HG02840 (cell line): Measurements from ENCODE around the gene HIPK2.

Source experiments
- ATAC-seq: cut with Tn5 transposase; IDR thresholded peaks from one replicate; pipeline ENCODE4 v1.9.1; 2021; ENCODE audit warnings: mild to moderate bottlenecking, moderate library complexity, moderate number of reproducible peaks; ENCODE audit not compliant: unreplicated experiment, low FRiP score

The HIPK2 gene

DNA sequence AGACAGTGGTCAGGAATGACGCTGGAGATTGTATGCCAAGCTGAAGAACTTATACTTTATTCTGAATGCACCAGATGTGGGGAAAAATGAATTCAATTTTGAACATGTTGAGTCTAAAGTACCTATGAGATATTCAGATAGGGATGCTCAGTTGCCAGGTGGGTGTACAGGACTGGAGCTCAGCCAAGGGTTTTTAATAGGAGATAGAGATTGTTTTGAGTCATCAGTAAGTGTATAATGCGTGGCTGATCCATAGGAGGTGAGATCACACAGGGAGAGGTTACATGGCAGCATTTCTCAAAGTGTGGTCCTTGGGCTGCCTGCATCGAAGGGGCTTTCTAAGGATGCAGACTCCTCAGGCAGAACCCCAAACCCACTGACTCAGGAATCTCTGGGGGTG lies 6.8 kb upstream of the HIPK2 start:
- ATAC-seq, result no peak

DNA sequence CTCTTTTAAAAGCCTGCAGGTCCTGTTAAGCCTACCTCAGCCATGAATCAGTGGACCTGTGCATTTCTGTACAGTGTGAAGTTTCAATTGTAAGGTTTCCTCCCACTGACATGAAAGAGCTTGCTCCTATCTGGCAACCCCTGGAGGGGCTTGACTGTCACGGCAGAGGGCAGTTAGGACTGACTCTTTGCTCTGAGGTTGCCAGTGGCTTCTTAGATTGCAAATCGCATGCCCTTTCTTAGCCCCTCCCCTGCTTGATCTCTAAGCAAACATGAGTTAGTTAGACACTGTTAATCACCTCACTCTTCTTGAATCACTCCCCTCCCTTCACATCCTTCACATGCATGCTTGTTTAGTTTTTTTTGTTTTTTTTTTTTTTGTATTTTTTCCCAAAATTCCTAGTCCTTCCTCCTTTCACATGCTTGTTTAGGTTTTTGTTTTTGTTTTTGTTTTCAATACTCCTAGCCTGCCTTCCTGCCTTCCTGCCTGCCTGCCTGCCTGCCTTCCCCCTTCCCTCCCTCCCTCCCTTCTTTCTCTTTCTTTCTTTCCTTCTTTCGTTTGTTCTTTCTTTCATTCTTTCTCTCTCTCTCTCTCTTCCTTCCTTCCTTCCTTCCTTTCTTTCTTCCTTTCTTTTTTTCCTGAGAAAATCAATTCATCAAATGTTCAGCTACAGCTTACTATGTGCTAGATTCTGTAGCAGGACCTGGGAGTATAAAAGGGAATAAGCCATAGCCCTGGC lies 6.0 kb upstream of the HIPK2 start:
- ATAC-seq, result no peak

DNA sequence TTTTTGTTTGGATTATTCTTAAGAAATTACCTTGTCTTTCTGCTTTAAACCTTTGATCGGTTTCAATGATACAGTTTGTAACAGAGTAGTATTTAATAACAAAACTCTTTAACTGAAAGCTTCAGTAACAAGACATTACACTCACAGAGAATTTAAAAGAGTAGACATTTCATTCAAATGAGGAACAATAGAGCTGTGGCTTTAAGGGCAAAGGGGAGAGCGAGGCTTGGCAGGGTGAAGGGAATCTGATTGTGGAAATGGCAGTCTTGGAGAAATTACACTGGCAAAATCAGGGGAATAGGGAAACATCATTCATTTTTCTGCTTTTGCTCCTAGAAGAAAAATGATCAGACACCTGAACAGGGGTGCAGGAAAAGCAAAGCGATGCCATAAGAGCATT lies 5.1 kb upstream of the HIPK2 start:
- no peak for ATAC-seq

DNA sequence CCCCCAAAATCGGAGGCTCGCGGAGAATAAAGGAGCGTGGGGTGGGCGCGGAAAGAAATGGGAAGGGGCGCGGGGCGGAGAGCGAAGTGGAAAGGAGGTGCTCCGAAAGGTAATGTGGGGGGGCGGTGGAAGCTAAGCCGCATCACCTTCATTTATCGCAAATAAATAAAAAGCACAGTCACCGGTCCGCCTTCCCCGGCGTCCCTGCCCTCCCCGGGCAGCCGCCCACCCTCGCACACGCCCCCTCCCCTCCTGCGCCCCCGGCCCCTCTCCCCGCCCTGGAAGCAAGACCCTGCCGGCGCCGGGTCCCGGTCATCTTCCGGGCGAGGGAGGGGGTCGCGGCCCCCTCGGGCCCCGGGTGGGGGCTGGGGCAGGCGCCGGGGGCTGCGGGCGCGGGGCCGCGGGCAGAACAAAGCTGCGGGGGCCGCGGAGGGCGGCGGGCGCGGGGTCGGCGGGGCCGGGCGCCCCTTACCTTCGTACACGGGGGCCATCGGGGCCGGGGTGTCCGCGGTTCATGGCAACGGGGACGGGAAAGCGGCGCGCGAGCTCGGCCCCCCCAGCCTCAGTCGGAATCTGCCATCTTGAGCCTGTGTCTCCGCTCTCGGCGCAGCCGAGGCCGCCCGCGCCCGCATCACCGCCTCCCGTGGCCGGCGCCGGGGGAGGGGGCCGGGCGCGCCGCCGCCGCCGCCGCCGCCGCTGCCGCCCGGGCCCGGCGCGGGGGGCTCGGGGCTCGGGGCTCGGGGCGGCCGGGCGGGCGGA lies 486 bp downstream of the HIPK2 start:
- peak; percentile 2 for ATAC-seq

DNA sequence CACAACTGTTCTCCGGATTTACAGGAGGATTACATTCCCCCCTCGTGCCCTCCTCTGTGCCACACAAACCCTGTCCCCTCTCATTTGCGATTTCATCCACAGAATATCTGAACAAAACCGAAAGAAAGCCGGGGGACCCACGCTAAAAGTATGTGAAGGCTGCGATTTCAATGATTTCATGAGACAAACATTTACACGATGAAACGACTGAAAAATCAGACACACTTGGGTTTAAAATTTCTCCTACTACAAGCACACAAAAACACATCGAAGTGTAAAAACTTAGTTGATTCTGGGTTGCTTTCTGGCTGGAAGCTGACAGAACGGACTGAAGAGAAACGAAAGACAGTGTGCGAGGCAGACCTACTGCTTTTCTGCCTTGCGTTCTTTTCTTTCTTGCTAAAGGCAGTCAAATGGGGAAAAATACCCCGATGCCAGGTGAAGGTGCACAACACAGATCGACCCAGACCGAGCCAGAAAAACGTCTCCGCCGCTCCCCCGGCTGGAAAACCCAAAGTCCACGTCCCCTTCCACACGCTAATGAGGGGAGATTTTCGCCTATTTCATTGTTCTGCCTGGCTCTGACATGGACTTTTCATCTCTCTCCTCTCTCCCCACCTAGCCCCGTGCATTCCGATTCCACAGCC lies 1.2 kb downstream of the HIPK2 start:
- no peak for ATAC-seq

DNA sequence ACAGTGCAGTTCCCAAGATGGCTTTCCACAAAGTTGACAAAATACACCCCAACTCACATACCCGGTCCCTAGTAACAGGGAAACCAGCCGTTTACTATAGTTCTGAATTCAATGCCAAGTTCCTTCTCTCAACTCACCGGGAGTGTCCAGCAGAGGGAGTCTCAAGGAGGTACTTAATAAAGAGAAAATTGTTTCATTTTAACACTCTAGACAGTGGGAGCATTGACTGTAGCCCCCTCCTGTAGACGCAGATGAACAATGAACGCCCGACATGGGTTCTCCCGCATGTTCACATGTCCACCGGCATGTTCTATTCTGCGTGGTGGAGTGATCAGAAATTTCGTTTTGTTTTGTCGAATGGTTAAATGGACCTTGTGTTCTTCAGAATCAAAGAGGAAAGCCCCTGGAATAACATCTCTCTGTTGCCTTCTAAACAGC lies 1.9 kb downstream of the HIPK2 start:
- ATAC-seq, result no peak

DNA sequence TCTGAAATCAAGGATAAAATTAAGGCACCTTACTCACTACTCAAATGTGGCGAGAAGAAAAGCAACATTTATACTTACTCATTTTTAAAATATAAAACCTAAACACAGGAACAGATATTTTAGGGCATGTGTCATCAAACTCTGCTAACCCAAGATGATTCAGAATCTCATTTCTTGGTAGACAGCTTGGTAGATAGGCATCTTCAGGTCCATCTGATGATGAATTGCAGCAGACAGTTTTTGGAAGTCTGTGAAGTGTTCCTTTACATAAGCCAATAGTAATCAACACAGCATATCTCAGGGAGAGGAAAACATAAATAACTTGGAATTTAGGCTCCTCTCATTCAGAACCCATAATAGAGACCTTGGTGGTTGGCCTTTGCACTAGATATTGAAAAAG lies 3.4 kb downstream of the HIPK2 start:
- ATAC-seq, result no peak

DNA sequence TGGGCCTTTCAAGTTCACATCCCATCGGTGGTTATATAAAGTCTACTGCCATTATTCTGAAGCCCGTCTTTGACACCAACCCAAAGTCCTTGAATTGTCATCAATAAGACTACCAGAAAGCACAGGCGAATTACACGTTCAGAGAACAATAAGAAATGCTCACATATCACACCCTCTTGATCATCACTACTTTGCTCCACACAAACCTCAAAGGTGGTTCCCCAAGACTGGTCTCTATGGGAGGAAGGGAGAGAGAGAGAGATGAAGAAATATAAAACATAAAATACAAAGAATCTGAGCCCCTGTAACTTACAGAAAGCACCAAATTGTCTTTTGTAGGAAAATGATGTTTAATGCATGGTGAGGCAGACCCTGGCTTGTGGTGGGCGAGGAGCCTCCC lies 4.4 kb downstream of the HIPK2 start:
- no peak for ATAC-seq

DNA sequence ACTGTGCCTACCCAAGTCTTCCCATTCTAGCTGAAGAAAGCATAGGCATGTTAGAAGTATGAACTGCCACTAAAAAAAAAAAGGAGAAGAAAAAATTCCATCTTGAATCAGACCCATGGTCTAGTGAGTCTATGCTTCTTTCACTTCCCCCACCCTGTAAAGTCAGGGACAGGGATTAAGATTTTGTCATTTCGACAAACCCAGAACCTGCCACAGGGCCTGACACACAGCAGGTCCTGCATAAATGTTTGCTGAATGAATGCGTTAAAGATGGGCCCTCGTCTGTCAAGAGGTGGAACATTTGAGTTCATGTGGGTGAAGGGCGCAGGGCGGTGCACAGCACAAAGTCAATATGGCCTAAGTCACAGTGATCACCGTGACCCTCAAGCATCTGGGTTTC lies 4.9 kb downstream of the HIPK2 start:
- ATAC-seq, result no peak

DNA sequence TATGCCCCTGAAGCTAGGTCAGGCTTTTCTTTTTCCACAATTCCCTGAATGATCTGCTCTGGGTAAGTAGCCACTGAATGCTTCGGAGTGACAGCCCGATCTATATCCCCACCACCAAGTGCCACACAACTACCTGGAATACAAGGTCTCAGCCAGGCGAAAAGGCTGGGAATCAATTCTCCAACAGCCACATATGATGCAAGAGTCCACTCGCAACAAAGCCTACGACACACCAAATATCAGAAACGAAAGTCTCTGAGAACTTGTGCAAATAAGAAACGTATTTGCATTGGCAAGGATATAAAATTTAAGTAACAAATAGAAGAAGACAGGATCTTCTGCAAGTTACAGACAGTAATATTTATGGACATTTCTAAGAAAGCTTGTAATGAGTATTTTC lies 5.7 kb downstream of the HIPK2 start:
- ATAC-seq, result no peak

DNA sequence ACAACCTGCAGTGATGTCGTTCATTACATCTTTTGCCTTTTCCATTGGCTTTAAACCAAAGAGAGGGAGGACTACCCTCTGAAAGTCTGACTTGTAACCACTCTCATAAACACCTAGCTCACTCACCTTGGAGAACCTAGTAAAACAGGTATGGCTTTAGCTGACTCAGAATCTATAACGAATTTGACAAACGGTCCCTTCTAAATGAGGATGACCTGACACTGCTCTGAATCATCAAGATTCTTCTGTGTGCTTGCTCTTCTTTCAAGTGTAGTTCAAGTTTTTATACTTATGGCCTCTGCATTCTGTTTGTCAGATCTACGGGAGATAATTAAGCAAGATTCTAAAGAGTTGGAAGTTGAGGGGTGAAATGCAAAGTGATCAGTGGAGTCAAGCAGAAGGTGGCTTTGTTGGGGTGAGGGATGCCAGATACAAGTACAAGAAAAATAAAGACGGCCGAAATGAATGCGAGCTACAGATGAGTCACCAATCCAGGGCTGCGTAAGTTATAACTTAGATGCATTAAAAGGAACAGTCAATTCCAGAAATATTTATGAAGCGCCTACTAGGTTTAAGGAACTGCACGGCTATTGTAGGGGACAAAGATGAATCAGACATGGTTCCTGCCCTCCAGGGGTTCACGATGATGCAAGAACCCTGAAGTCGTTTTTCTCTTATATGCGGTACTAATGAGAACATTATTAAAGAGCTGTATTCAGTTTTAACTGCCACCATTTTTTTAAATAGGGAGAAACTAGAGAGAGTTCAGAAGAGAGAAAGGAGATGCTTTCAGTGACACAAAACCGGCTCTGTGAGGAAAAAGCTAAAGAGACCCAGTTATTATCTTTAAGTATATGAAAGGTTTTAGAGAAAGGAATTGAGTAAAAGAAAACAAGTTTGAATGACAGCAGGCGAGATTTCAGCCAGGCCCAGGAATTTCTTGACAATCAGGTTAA lies 6.5 kb downstream of the HIPK2 start:
- ATAC-seq, result no peak

DNA sequence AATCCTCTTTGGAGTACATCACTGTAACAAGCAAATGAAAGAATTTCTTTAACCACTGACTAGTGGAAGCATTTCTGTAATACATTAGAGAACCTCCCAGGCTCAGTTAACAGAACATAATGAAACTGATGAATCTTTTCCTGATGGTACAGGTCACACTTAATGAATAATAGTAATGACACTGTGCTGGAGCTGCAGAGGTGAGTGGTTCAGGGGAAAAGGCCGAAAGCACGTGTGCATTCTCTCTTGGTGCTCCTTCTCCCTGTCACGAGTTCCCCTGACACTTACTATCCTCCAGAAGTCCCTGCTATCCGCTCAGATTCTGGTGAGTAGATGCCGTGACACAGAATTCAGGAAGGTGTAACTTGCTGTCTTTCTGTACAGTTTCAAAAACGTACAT lies 8.0 kb downstream of the HIPK2 start:
- ATAC-seq, result no peak

DNA sequence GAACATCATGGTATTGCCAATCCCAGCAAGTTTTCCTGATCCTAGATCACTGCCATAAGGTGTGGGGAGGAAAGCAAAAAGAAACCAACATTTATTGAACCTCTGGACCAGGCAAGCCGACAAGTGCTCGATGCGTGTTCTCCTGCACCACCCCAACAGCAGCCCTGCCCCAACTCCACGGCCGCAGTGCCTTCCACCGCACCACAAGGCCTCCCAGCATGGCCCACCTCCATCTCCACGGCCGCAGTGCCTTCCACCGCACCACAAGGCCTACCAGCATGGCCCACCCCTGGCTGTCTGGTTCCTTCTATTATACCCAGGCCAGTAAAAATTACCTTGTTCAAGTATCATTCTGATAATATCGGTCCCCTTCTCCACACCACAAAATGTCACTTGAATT lies 8.7 kb downstream of the HIPK2 start:
- no peak for ATAC-seq

DNA sequence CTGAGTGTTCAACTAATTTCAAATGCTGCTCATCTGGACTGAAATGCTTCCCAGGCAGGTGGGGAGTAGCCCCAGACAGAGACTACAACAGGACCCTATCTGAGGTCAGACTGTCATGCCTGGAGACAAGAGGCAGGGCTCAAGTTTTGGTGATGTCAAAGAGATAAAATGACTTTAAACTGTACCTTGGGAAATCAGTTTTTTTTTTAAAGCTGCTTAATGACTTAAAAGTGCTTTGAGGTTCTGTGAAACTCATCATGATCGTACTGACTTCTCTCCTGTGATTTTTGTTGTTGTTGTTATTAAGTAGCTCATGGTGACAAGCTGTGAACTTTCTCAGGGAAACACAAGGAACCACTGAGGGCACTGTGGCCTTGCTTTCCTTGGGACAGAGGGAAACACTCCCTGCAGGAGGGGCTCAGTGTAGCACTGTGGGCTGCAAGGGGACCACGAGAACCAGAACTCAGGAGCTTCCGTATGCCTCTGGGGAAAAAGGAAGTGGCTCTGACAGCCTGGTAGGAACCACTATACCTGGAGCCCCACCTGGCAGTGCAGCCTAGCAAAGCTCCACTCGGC lies 9.5 kb downstream of the HIPK2 start:
- ATAC-seq, result no peak

DNA sequence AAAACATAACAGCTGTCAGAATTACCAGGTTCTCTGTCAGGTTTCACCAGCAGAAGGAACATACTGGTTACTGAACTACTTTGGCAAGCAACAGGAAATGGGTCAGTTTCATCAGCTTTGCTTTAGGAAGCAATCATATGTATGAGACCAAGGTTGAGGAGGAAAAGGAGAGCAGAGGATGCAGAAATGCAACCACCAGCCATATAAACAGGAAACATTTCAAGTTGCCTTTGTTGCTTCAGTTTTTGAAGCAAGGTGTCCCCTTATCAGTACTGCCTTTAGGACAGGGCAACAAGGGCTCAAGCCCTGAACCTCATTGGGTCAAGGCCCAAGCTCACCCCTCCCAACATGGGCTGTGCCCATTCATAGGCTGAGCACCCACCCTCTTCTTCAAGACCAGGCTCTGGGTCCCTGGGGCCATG lies 10.2 kb downstream of the HIPK2 start:
- no peak for ATAC-seq

DNA sequence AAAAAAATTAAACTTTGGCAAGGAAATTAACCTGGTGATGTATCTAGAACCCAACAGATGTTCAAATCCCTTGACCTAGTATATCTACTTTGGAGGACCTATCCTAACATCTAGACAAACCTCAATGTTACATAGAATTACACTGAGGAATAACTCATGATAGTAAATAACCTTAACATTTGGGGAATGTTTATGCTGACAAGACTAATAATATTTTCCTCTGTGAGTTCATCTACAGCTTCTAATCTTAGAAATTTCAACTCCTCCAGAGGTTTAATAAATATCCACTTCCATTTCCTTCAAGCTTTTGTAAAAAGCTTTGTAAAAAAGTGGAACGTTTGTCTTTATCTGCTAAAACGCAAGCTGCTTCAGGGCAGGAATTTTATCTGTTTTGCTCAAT lies 12.7 kb downstream of the HIPK2 start:
- no peak for ATAC-seq

DNA sequence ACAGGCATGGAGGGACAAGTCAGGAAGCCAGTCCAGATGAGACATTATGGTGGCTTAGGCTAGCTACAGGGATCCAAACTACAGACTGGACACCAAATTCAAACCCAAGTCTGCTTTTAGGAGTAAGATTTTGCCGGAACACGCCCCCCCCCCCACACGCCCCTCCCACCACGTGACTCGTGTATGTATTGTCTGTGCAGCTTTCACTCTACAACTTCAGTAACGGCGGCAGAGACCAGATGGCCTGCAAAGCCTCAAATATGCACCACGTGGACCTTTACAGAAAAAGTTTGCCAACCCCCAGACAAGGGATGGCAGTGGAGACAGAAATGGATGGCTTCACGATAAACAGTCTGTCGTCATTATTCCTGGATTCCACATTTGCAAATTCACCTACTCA lies 14.5 kb downstream of the HIPK2 start:
- ATAC-seq, result no peak

DNA sequence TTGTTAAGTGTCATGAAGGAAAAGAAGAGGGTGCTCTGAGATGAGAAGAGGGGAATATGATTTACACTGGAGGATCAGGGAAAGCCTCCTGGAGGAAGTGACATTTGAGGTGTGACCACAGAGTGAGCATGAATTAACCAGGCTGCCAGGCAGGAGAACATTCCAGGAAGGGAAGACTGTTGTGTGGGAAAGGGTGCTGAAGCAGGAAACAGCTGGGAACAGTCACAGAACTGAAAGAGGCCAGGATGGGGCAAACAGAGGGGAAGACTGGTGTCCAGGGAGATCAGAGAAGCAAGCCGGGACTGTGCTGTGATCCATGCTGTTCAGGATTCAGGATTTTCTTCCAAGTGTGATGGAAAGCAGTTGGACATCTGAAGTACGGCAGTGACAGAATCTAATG lies 14.9 kb downstream of the HIPK2 start:
- ATAC-seq, result no peak

DNA sequence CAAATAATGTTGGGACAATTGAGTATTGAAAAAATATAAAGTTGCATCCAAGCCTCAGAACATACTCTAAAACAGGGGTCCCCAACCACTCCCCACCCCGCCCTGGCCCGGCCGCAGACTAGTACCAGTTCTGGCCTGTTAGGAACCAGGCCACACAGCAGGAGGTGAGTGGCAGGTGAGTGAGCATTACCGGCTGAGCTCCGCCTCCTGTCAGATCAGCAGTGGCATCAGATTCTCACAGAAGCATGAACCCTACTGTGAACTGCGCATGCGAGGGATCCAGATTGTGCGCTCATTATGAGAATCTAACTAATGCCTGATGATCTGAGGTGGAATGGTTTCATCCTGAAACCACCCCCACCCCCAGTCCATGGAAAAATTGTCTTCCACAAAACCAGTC lies 19.4 kb downstream of the HIPK2 start:
- ATAC-seq, result no peak

DNA sequence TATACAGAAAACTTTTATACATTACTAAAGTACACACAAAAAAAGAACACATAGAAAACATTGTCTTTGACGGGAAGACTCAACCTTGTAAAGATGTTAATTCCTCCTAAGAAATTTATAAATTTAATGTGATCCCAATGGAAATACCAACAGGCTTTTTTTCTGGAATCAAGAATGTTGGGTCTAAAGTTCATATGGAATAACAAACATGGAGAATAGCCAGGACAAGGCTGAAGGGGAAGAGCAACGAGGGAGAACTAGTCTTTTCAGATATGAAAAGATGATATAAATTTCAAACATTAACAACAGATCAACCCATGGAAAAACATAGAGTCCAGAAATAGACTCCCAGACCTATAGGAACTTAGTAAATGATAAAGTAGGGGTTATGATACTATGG lies 19.8 kb downstream of the HIPK2 start:
- no peak for ATAC-seq
